AG04449 (cell line): ENCODE measurements around the gene RRBP1.

Experiments
- CTCF ChIA-PET: fragments of 350-600 bp; formaldehyde crosslinking; extraction: SDS; loops from one replicate; lab custom pipeline; 2021; ENCODE audit warnings: antibody characterized with exemption; lab: Yijun Ruan, JAX
- POLR2A ChIA-PET: fragments of 400-600, 350-600 bp; formaldehyde crosslinking; extraction: SDS; loops from one replicate; lab custom pipeline; 2020; ENCODE audit warnings: antibody characterized with exemption, inconsistent platforms; lab: Yijun Ruan, JAX
- DNase-seq: peaks from one replicate; pipeline ENCODE4 v3.0.0-alpha.2; 2010; ENCODE audit warnings: low read depth, low spot score
- H3K4me3 ChIP-seq: 2 replicates; pipeline ENCODE4 v1.5.1; 2011; ENCODE audit warnings: low read depth, mild to moderate bottlenecking, control low read depth, low read length
- TF ChIP-seq, protein P1 (sequence below): IDR thresholded peaks from one replicate; pipeline ENCODE4 v1.5.1; 2011; ENCODE audit warnings: mild to moderate bottlenecking, moderate library complexity, low read length, control low read depth, inconsistent platforms; ENCODE audit not compliant: insufficient read depth; ENCODE audit errors: missing control alignments

Gene RRBP1

DNA sequence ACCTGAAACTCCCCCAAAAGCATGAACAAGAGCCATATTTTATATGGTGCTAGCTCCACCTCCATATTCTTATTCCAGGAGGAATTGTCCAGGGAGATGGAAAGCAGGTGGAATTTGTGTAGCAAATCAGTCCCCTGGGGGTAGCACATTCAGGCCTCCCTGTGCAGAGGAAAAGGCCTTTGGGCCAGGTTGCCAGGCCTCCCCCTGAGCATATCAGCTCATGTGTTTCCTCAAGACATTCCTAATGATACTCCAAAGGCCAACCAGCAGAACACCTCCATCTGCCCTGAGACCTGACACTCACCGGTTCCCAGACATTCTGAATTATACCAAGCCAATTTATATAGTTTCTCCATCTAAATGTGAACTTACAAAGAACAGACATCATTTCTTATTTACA is 15.1 kb upstream of the RRBP1 start:
- ChIA-PET CTCF (interaction anchor here (1.5 to 3.6 kb wide), 2 partner anchors 13 to 15 kb away, joined by 3 to 11 read pairs; partner anchors contain the start of gene RRBP1), POLR2A (no interaction called here)
- TF ChIP-seq, protein P1, sequence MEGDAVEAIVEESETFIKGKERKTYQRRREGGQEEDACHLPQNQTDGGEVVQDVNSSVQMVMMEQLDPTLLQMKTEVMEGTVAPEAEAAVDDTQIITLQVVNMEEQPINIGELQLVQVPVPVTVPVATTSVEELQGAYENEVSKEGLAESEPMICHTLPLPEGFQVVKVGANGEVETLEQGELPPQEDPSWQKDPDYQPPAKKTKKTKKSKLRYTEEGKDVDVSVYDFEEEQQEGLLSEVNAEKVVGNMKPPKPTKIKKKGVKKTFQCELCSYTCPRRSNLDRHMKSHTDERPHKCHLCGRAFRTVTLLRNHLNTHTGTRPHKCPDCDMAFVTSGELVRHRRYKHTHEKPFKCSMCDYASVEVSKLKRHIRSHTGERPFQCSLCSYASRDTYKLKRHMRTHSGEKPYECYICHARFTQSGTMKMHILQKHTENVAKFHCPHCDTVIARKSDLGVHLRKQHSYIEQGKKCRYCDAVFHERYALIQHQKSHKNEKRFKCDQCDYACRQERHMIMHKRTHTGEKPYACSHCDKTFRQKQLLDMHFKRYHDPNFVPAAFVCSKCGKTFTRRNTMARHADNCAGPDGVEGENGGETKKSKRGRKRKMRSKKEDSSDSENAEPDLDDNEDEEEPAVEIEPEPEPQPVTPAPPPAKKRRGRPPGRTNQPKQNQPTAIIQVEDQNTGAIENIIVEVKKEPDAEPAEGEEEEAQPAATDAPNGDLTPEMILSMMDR = no peak
- DNase-seq = no peak
- H3K4me3 ChIP-seq = no peak overlapping the region

DNA sequence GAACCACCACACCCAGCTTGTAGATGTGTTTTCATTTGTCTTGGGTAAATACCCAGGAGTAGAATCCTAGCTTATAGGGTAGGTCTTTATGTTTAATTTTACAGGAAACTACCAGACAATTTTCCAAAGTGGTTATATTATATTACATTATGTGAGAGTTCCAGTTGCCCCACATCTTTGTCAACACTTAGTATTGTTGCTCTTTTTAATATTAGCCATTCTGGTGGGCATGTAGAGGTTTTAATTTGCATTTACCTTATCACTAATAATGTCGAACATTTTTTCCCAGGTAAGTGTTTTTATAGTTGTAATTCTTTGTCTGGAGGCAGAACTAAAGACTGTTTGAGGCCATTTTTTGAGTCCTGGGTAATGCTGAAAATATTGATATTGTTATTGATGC is 14.2 kb upstream of the RRBP1 start:
- TF ChIP-seq, protein P1 = no peak
- DNase-seq = no peak
- CTCF ChIA-PET = interaction anchor here (1.0 to 3.6 kb wide), 2 partner anchors 14 to 22 kb away, joined by 3 to 11 read pairs; partner anchors contain the start of gene RRBP1
- POLR2A ChIA-PET = no interaction called here
- H3K4me3 ChIP-seq = no peak overlapping the region

DNA sequence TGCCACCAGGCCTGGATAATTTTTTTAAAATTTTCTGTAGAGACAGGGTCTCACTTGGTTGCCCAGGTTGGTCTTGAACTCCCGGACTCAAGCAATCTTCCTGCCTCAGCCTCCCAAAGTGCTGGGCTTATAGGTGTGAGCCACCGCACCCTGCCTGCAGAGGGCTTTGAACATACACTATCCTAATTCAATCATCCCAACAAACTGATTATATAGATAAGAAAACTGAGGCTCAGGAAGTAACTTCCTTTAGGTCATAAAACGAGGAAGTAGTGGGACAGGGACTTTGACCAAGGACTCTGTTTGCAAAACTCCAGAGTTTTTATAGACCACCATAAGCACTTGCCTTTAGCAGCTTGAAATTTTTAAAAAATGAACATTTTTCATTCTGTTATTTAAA is 12.7 kb upstream of the RRBP1 start:
- DNase-seq = no peak
- ChIA-PET POLR2A (no interaction called here), CTCF (interaction anchor here (0.7 to 3.4 kb wide), 2 partner anchors 12 to 216 kb away, joined by 3 to 18 read pairs; partner anchors contain the start of gene RRBP1)
- TF ChIP-seq, protein P1 = no peak
- no peak overlapping the region for H3K4me3 ChIP-seq

DNA sequence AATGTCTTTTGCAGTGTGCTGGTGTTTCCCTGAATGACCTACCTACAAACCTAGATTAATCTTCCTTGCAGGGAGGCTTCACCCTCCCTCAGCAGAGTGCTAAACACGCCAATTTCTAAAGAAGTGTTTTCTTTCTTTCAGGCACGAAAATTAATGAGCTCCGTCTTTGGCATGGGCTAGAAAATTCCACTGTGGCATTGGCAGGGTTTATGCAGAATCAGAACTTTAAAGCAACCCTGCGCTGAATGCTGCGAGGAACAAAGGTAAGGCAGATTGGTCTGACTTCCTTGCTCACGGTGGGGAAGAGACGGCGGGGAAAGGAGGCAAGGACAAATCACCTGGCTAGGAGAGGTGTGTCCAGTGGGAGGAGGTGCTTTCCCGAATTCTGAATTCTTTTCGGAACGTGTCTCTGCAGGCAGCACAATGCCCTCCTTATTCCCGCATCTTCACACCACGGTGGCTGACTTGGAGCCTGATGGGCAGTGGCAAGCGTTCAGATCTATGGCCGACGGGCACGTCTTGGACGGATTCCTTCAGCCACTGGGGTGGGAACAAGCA is 11.5 kb upstream of the RRBP1 start:
- no peak overlapping the region for H3K4me3 ChIP-seq
- POLR2A ChIA-PET = interaction anchor here (1.5 kb wide), 1 partner anchor 11 kb away, joined by 4 read pairs; the partner anchor contains the start of gene RRBP1
- TF ChIP-seq, protein P1 = no peak
- no peak for DNase-seq
- CTCF ChIA-PET = interaction anchor here (0.9 to 3.4 kb wide), 2 partner anchors 11 to 205 kb away, joined by 4 to 18 read pairs; partner anchors contain the start of gene RRBP1

DNA sequence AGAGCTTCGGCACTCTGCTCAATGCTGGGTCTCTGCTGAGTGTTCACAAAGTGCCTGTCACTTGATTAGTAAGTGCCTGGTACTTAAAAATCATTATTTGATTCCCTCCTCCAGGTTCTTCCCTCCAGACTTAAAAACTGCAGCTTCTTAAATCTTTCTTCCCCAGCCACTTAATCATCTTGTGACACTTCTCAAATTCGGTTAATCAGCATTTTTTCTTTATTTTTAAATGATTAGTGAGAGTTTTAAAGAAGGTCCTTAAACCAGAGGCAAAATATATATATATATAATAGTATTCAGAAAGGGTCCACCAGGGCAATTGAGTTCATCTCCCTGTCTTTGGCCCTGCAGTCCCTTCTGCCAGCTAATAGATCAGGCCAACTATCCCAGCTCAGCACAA is 9.7 kb upstream of the RRBP1 start:
- ChIA-PET POLR2A (interaction anchor here (1.9 kb wide), 1 partner anchor 9 kb away, joined by 9 read pairs; the partner anchor contains the start of gene RRBP1), CTCF (interaction anchor here (1.0 to 1.9 kb wide), 4 partner anchors 9 to 206 kb away, joined by 3 to 15 read pairs (median 4); partner anchors contain the start of gene RRBP1)
- H3K4me3 ChIP-seq = no peak overlapping the region
- TF ChIP-seq, protein P1 = no peak
- DNase-seq = no peak

DNA sequence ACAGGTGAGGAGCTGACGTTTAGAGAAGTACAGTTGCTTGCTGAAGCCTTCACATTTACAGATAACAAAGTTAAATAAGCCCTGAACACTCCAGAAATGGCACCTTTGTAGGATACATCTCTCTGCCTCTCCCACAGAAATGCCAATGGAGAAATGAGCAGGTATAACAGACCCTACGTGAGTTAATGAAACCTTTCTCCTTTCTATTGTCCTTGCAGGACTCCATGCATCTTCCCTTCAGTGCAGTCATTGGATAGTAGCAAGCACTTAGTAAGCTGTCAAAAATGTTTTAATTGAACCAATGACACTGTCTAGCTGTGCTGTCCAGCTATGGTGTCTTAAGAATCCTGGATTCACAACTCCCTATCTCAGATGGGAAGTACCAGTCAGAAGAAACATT is 8.1 kb upstream of the RRBP1 start:
- ChIA-PET POLR2A (no interaction called here), CTCF (interaction anchor here (1.9 kb wide), 2 partner anchors 8 to 248 kb away, joined by 4 to 15 read pairs; partner anchors contain the start of gene RRBP1)
- H3K4me3 ChIP-seq = no peak overlapping the region
- TF ChIP-seq, protein P1 = no peak
- DNase-seq = no peak
